ENCODE data around the gene ARHGAP21. TPM values are rescaled to one million over a fixed set of nuclear protein-coding genes. Genes with fewer than 3 reads are reported as not detected.

ARHGAP21 gene
- total and polyA plus RNA-seq, 5 donors: 23.2 to 72.0 (median 56.2) TPM

DNA sequence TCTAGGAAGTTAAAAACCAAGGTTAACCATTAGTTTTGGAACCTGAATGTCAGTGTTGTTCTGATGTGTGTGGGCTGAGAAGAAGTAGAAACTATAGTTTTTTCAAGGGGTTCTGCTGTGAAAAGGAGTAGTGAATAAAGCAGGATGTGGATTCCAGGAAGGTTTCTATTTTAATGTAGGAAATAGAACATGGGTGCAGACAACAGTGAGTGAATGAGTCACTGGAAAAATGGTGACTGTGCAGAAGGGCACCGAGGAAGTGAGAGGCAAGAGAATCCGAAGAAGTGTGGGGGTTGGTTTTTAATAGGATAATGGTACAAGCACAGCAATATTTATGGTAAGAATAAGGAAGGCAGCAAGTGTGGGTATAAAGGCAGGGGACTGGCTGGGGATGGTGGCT, 120.4 kb downstream of the ARHGAP21 start:
- Histone ChIP-seq H3K9me3 (ENCODE audit: control insufficient read depth, low read length) (no peaks in the 10 kb centered on the region), H3K27ac (ENCODE audit: low read length) (no peak overlapping the region), H3K27me3 (ENCODE audit: control insufficient read depth, insufficient read depth) (no peaks in the 10 kb centered on the region), H3K4me1 (ENCODE audit: control insufficient read depth, insufficient read depth, low read length) (peaks cover 2% of the 10 kb centered on the region), H3K4me3 (ENCODE audit: low read length) (no peak overlapping the region)
- WGBS: 70% methylated on average over 2 of the region's 2 CpGs
- ATAC-seq: peak in 1 of 2 donors; percentile 34
- intact Hi-C loops (cut with DNase I): no loop called here
- DNase-seq: no peak

DNA sequence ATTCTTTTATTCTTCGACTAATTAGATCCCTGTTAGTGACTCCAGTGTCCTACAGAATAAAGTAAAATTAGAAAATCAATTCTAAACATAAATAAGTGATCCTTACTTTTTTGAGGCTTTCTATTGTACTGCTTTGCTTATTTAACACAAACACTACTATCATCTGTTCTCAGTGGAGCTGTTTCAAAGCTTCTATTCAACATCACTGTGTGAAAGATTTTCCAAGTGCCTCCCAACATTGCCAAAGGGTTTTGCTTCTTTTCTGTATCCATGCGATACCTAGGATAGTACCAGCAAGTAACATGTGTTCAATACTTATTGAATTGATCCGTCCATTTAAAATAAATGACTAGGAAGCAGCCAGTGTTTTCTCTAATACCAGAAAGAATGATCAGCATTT, 125.7 kb downstream of the ARHGAP21 start:
- ATAC-seq (no peak), DNase-seq (no peak)
- Histone ChIP-seq H3K27ac (ENCODE audit: low read length) (no peak overlapping the region), H3K4me3 (ENCODE audit: low read length) (no peak overlapping the region), H3K9me3 (ENCODE audit: control insufficient read depth, low read length) (no peaks in the 10 kb centered on the region), H3K4me1 (ENCODE audit: control insufficient read depth, insufficient read depth, low read length) (no peaks in the 10 kb centered on the region), H3K27me3 (ENCODE audit: control insufficient read depth, insufficient read depth) (no peaks in the 10 kb centered on the region)
- 97% methylated on average over 3 of the region's 3 CpGs for WGBS
- intact Hi-C loops (cut with DNase I): no loop called here

GRCh38 chr10:24597426-24597825, 126.3 kb downstream of the ARHGAP21 start:
- Histone ChIP-seq H3K27me3 (ENCODE audit: control insufficient read depth, insufficient read depth) (no peaks in the 10 kb centered on the region), H3K4me3 (ENCODE audit: low read length) (no peak overlapping the region), H3K4me1 (ENCODE audit: control insufficient read depth, insufficient read depth, low read length) (no peaks in the 10 kb centered on the region), H3K9me3 (ENCODE audit: control insufficient read depth, low read length) (no peaks in the 10 kb centered on the region), H3K27ac (ENCODE audit: low read length) (no peak overlapping the region)
- ATAC-seq: no peak
- intact Hi-C loops (cut with DNase I): no loop called here
- no peak for DNase-seq
- WGBS: 88% methylated on average over 7 of the region's 7 CpGs

GRCh38 chr10:24596217-24596930, 127.3 kb downstream of the ARHGAP21 start:
- ATAC-seq: no peak
- intact Hi-C loops (cut with DNase I): no loop called here

DNA sequence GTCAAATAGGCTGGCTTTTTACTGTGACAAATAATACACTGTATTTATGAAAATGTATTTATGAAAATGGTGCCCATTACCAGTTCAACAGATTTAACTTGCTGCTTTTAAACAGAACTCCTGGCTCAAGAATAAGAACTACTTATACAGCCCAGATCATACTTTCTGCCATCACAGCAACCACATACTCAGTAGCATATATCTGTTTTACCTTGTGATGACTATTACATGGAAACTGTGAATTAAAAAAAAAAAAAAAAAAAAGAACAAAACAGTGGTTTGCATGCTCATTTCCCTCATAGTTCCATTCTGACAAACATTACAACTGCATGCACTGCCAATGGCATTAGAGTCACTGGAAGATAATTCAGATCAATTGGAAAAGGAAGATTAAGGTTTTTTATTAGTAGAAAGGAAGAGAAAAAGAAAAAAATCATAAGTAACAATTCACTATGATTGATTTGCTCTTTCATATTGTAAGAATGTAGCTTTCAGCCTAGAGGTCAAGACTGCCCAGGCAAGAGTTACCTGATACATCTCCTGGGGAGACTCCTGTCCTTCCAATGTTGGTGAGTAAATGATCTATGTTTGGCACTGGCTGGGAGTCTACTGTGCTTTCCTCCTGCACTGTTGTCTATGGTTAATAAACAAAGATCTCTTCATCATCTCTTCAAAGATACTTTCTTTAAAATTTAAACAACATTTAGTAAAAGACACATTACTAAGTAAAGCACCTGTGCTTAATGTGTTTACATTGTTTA, 132.8 kb downstream of the ARHGAP21 start:
- no peaks in the 10 kb centered on the region for H3K27me3 ChIP-seq (ENCODE audit: control insufficient read depth, insufficient read depth)

More at GRCh38 chr10:24596217-24596930, 127.3 kb downstream of the ARHGAP21 start:
- DNase-seq: no peak
- H3K27me3 ChIP-seq (ENCODE audit: control insufficient read depth, insufficient read depth): no peaks in the 10 kb centered on the region
- no peak overlapping the region for H3K4me3 ChIP-seq (ENCODE audit: low read length)
- no peaks in the 10 kb centered on the region for H3K4me1 ChIP-seq (ENCODE audit: control insufficient read depth, insufficient read depth, low read length)
- H3K27ac ChIP-seq (ENCODE audit: low read length): no peak overlapping the region
- H3K9me3 ChIP-seq (ENCODE audit: control insufficient read depth, low read length): no peaks in the 10 kb centered on the region
- WGBS: 94% methylated on average over 11 of the region's 11 CpGs

DNA sequence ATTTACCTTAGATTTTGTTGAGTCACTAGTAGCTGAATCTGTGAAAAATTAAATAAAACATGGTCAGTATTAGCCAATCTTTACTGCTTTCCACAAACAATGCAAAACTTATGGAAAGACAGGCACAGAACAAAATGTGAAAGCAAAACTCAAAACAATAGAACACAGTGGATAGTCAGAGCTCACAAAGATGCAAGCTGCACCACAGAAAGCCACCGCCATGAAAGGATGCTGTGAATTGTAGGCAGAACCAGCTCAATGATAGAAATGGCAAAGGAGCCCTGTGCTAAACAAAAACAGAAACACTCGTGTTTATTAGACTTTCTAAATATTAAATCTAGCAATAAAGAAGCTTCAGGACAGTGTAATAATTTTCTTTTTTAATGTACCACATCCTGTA, 134.4 kb downstream of the ARHGAP21 start:
- intact Hi-C loops (cut with DNase I): no loop called here
- no peaks in the 10 kb centered on the region for H3K4me1 ChIP-seq (ENCODE audit: control insufficient read depth, insufficient read depth, low read length)
- DNase-seq (no peak), ATAC-seq (no peak)
- no peak overlapping the region for H3K4me3 ChIP-seq (ENCODE audit: low read length)
- no peaks in the 10 kb centered on the region for H3K27me3 ChIP-seq (ENCODE audit: control insufficient read depth, insufficient read depth)
- no peak overlapping the region for H3K27ac ChIP-seq (ENCODE audit: low read length)
- no peaks in the 10 kb centered on the region for H3K9me3 ChIP-seq (ENCODE audit: control insufficient read depth, low read length)
- 94% methylated on average over 2 of the region's 2 CpGs for WGBS

More for the DNA sequence above, 132.8 kb downstream of the ARHGAP21 start:
- DNase-seq (no peak), ATAC-seq (no peak)
- Histone ChIP-seq H3K27ac (ENCODE audit: low read length) (no peak overlapping the region), H3K4me1 (ENCODE audit: control insufficient read depth, insufficient read depth, low read length) (no peaks in the 10 kb centered on the region), H3K9me3 (ENCODE audit: control insufficient read depth, low read length) (no peaks in the 10 kb centered on the region), H3K4me3 (ENCODE audit: low read length) (no peak overlapping the region)
- intact Hi-C loops (cut with DNase I): no loop called here

- no peaks in the 10 kb centered on the region for H3K4me1 ChIP-seq (ENCODE audit: control insufficient read depth, insufficient read depth, low read length)
- DNase-seq (no peak), ATAC-seq (no peak)
- H3K27ac ChIP-seq (ENCODE audit: low read length): no peak overlapping the region
- H3K27me3 ChIP-seq (ENCODE audit: control insufficient read depth, insufficient read depth): no peaks in the 10 kb centered on the region
- WGBS: 46% methylated on average over 4 of the region's 4 CpGs
- intact Hi-C loops (cut with DNase I): no loop called here
- no peaks in the 10 kb centered on the region for H3K9me3 ChIP-seq (ENCODE audit: control insufficient read depth, low read length)
- H3K4me3 ChIP-seq (ENCODE audit: low read length): no peak overlapping the region
Observed at GRCh38 chr10:24579906-24580305, 143.8 kb downstream of the ARHGAP21 start.

DNA sequence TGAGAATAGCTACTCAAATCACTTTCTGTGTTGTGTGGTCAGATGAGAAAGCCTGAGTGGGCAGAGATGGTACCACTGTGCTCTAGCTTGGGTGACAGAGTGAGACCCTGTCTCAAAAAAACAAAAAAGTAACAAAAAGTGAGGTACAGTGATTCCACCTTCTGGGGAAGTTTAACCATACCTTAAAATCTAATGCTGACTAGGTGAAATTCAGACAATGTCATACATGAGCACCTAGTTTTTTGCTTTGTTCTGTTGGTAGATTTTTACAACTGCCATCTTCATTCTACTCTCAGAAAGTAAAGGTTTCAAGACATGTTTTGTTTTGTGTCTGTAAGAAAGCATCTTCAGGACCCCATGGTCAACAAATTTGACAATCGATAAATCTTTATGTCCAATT, 144.2 kb downstream of the ARHGAP21 start:
- Histone ChIP-seq H3K27me3 (ENCODE audit: control insufficient read depth, insufficient read depth) (no peaks in the 10 kb centered on the region), H3K9me3 (ENCODE audit: control insufficient read depth, low read length) (no peaks in the 10 kb centered on the region), H3K4me3 (ENCODE audit: low read length) (no peak overlapping the region), H3K27ac (ENCODE audit: low read length) (no peak overlapping the region), H3K4me1 (ENCODE audit: control insufficient read depth, insufficient read depth, low read length) (no peaks in the 10 kb centered on the region)
- ATAC-seq: no peak
- no peak for DNase-seq
- 100% methylated on average over 1 of the region's 1 CpG for WGBS
- intact Hi-C loops (cut with DNase I): no loop called here

DNA sequence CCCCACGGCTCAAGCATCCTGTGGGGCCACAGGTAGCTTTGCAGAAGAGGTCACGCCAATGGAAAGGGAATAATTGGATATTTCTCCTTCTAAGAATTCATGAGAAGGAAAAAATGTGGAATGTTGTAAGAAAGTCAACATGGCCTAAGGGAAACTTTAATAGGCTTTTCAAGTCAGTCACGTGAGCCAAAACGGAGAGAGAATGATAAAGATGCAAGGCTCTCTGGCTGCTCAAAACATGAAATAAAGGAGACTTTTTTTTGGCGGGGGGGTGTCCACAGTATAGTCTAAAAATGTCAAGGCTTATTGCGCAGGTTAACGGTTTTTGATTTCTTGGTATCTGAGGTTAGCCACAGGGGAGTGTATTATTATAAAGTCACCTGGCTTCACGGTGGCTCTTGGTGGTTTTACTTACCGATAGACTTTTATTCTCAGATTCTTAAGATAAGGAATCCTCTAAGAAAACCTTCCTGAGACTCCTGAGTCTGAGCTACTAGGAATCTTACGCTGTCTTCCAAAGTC, 148.1 kb downstream of the ARHGAP21 start:
- Histone ChIP-seq H3K4me3 (ENCODE audit: low read length) (no peak overlapping the region), H3K9me3 (ENCODE audit: control insufficient read depth, low read length) (no peaks in the 10 kb centered on the region), H3K27me3 (ENCODE audit: control insufficient read depth, insufficient read depth) (no peaks in the 10 kb centered on the region), H3K4me1 (ENCODE audit: control insufficient read depth, insufficient read depth, low read length) (no peaks in the 10 kb centered on the region), H3K27ac (ENCODE audit: low read length) (no peak overlapping the region)
- DNase-seq (no peak), ATAC-seq (no peak)
- intact Hi-C loops (cut with DNase I): no loop called here
- WGBS: 82% methylated on average over 10 of the region's 10 CpGs

- ATAC-seq: peak in 1 of 2 donors; percentile 14
Observed at GRCh38 chr10:24574578-24575155, 149.0 kb downstream of the ARHGAP21 start.

DNA sequence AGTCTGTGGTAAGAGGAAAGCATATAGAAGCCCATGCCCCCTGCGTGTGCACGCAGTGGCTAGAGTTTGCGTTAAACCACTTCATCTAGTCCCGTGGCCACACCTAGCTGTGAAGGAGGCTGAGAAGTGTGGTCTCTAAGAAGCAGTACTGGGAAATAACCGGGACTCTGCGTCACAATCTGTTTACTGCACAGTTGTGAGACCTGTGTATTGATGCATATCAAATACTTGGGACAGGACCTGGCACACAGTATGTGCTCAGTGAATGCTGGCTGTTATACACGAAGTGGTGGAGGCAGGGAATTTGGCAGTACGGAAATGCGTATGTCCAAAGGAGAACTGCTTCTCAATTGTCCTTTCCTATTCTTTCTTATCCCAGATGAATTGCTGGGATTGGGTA, 149.5 kb downstream of the ARHGAP21 start:
- intact Hi-C loops (cut with DNase I): no loop called here

More at GRCh38 chr10:24574578-24575155, 149.0 kb downstream of the ARHGAP21 start:
- Histone ChIP-seq H3K4me3 (ENCODE audit: low read length) (no peak overlapping the region), H3K9me3 (ENCODE audit: control insufficient read depth, low read length) (no peaks in the 10 kb centered on the region), H3K27ac (ENCODE audit: low read length) (no peak overlapping the region), H3K4me1 (ENCODE audit: control insufficient read depth, insufficient read depth, low read length) (no peaks in the 10 kb centered on the region), H3K27me3 (ENCODE audit: control insufficient read depth, insufficient read depth) (no peaks in the 10 kb centered on the region)
- WGBS: 80% methylated on average over 3 of the region's 3 CpGs
- DNase-seq: no peak
- intact Hi-C loops (cut with DNase I): no loop called here

More for the DNA sequence above, 149.5 kb downstream of the ARHGAP21 start:
- Histone ChIP-seq H3K4me1 (ENCODE audit: control insufficient read depth, insufficient read depth, low read length) (no peaks in the 10 kb centered on the region), H3K27ac (ENCODE audit: low read length) (no peak overlapping the region), H3K27me3 (ENCODE audit: control insufficient read depth, insufficient read depth) (no peaks in the 10 kb centered on the region), H3K9me3 (ENCODE audit: control insufficient read depth, low read length) (no peaks in the 10 kb centered on the region), H3K4me3 (ENCODE audit: low read length) (no peak overlapping the region)
- 87% methylated on average over 9 of the region's 9 CpGs for WGBS
- ATAC-seq: no peak
- DNase-seq: no peak

All from right cardiac atrium (tissue), 5 donors.